Measurements from ENCODE around the gene WEE2.
A peak's percentile ranks its signal among the peaks of the same experiment; 100 is the strongest.
"Not testable (repeated sequence)": the region's sequence is repeated elsewhere in the genome, so short reads cannot be mapped to it uniquely, and the experiment has no call there.

Gene WEE2

GRCh38 chr7:141715794-141716689 lies 7.9 kb downstream of the WEE2 start:
- no peak for DNase-seq

- no peak for DNase-seq
These were observed 9.3 kb downstream of the WEE2 start for GRCh38 chr7:141717450-141717849.

GRCh38 chr7:141722529-141722928 lies 14.4 kb downstream of the WEE2 start:
- no peak for DNase-seq

- DNase-seq: no peak
These were observed 20.9 kb downstream of the WEE2 start for GRCh38 chr7:141729020-141729419.

GRCh38 chr7:141731476-141732149 lies 23.5 kb downstream of the WEE2 start:
- DNase-seq: no peak

- DNase-seq: no peak
These were observed 29.1 kb downstream of the WEE2 start for GRCh38 chr7:141737118-141737835.

GRCh38 chr7:141737836-141738591 lies 29.9 kb downstream of the WEE2 start, which contains the start of gene SSBP1:
TSS of gene SSBP1 (plus strand) at chr7:141738358. CDS start at chr7:141739167, 809 bp downstream.
- DNase-seq: peak; percentile 88

GRCh38 chr7:141738592-141739013 lies 30.4 kb downstream of the WEE2 start:
- DNase-seq: no peak

- DNase-seq: no peak
These were observed 31.1 kb downstream of the WEE2 start for GRCh38 chr7:141739250-141739649.

GRCh38 chr7:141742229-141742628 lies 34.1 kb downstream of the WEE2 start:
- DNase-seq: no peak

- no peak for DNase-seq
These were observed 36.0 kb downstream of the WEE2 start for GRCh38 chr7:141744131-141744530.

- no peak for DNase-seq
These were observed 40.2 kb downstream of the WEE2 start for GRCh38 chr7:141748396-141748795.

- not testable (repeated sequence) for DNase-seq
These were observed 43.8 kb downstream of the WEE2 start for GRCh38 chr7:141751904-141752303.

GRCh38 chr7:141752634-141753033 lies 44.5 kb downstream of the WEE2 start:
- no peak for DNase-seq

- no peak for DNase-seq
These were observed 46.8 kb downstream of the WEE2 start for GRCh38 chr7:141754939-141755338.

- DNase-seq: no peak
These were observed 55.6 kb downstream of the WEE2 start, which contains the start of gene TAS2R3 for GRCh38 chr7:141763797-141764196. TSS of gene TAS2R3 (plus strand) at chr7:141764097. CDS start at chr7:141764159, 62 bp downstream.

- DNase-seq: not testable (repeated sequence)
These were observed 62.0 kb downstream of the WEE2 start for GRCh38 chr7:141770083-141770583.

- DNase-seq: no peak
These were observed 68.2 kb downstream of the WEE2 start, which contains the start of gene TAS2R4 for GRCh38 chr7:141776374-141776773. TSS of gene TAS2R4 (plus strand) at chr7:141776674. CDS start at chr7:141778489, 1,815 bp downstream.
